Measurements from ENCODE around the gene HMGCLL1.

DNA sequence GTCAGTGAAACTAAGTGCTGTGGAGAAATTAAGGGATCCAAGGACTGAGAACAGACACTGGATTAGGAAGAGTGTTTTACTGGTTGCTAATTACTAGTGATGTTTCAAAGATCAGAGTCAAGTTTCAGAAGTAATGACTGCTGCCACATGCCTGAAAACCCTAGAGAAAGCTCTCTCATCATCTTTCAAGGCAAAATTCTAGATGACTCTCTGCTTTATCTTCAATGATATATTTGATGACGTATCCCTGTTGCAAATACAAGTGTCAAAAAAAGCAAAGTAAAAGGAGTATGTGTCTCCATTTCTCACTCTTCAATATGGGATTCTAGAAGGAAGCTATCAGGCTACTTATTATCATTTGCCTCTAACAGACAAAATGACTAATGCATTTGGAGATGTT is 38.0 kb downstream of the HMGCLL1 start:
- no peak for TF ChIP-seq POLR2A (IDR thresholded peaks at IDR 0.05)
- TF ChIP-seq, protein P1, sequence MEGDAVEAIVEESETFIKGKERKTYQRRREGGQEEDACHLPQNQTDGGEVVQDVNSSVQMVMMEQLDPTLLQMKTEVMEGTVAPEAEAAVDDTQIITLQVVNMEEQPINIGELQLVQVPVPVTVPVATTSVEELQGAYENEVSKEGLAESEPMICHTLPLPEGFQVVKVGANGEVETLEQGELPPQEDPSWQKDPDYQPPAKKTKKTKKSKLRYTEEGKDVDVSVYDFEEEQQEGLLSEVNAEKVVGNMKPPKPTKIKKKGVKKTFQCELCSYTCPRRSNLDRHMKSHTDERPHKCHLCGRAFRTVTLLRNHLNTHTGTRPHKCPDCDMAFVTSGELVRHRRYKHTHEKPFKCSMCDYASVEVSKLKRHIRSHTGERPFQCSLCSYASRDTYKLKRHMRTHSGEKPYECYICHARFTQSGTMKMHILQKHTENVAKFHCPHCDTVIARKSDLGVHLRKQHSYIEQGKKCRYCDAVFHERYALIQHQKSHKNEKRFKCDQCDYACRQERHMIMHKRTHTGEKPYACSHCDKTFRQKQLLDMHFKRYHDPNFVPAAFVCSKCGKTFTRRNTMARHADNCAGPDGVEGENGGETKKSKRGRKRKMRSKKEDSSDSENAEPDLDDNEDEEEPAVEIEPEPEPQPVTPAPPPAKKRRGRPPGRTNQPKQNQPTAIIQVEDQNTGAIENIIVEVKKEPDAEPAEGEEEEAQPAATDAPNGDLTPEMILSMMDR (IDR thresholded peaks at IDR 0.05): no peak
- TF ChIP-seq POLR2AphosphoS5 (IDR thresholded peaks at IDR 0.05): no peak
